ENCODE measurements around the gene ITCH.
"Not testable (repeated sequence)": the region's sequence is repeated elsewhere in the genome, so short reads cannot be mapped to it uniquely, and the experiment has no call there.

The ITCH gene

DNA sequence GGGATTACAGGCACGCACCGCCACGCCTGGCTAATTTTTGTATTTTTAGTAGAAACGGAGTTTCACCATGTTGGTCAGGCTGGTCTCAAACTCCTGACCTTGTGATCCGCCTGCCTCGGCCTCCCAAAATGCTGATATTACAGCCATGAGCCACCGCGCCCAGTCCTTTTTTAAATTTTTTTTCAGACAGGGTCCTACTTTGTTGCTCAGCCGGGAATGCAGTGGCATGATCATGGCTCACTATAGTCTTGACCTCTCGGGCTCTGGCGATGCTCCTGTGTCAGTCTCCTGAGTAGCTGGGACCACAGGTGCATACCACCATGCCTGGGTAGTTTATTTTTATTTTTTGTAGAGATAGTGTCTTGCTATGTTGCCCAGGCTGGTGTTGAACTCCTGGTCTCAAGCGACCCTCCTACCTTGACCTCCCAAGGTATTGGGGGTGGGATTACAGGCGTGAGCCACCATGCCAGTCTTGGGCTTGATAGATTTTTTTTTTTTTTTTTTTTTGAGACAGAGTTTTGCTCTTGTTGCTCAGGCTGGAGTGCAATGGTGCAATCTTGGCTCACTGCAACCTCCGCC lies 19.9 kb downstream of the ITCH start:
- not testable (repeated sequence) for DNase-seq

DNA sequence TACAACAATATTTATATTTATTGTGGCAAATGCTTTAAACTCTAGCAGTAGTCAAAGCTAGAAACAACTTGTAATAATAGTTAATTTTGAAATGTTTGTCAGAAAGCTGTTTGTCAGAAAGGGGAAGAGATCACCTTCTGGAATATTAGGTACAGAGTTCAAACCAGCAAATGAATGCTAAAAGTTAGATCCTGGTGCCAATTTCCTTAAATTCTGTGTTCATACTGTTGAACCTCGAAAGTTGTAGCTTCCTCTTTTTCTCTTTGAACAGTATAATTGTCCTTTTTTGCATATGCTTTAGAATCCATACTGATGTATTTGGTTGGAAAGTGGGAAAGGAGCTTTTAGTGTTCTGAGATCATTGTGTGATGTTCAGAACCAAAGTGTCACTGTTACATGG lies 22.4 kb downstream of the ITCH start:
- DNase-seq = no peak

DNA sequence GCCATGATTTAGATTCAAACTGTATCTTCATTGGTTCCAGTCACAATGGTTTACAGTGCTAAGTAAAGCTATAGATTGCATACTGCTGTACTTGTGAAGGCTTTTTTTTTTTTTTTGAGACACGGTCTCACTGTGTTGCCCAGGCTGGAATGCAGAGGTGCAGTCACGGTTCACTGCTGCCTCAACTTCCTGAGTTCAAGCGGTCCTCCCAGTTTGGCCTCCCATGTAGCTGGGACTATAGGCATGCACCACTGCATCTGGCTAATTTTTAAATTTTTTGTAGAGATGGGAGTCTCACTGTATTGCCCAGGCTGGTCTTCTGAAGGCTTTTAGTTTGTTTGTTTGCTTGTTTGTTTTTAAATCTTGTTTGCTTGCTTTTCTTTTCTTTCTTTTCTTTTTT lies 24.9 kb downstream of the ITCH start:
- DNase-seq = no peak

DNA sequence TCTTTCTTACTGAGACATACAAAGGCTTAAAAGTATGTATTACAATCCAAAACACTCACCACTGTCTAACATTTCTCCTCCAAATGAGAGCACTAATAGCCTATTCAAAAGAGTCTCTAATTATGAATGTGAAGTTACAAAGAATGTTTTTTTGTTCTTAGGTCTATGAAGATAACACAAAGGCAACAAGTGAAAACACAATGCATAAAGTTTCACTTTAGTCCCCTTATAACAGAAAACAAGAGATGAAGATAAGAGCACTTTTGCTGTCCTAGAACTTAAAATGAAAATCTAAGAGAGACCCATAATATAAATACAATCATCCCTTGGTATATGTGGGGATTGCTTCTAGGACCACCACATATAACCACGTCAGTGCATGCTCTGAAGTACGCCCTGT lies 25.6 kb downstream of the ITCH start:
- DNase-seq = no peak

DNA sequence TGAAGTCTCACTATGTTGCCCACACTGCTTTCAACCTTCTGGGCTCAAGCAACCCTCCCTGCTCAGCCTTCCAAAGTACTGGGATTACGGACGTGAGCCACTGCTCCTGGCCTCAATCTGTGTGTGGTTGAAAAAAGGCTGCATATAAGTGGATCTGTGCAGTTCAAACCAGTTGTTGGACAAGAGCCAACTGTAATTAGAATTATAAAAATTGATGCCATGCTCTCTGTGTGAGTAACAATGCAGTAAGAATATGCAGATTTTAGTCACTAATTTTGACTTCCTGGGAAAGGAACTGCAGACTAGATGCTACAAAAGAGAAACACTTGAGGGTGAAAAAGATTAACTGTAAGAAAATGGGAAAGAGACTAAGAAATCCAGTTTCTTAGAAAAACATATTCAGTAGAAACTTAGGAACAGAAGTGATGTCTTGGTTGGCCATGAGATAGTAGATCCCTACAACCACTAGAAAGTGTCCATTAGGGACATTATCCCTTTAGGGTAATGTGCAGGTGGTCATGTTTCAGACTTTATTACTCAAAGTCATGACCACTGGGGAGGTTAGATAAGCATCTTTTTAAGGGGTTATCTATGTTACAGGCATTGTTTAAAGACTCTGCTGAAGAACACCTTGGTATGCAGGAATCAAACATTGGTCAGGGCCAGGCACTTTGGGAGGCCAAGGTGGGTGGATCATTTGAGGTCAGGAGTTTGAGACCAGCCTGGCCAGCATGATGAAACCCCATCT lies 26.3 kb downstream of the ITCH start:
- DNase-seq = no peak

DNA sequence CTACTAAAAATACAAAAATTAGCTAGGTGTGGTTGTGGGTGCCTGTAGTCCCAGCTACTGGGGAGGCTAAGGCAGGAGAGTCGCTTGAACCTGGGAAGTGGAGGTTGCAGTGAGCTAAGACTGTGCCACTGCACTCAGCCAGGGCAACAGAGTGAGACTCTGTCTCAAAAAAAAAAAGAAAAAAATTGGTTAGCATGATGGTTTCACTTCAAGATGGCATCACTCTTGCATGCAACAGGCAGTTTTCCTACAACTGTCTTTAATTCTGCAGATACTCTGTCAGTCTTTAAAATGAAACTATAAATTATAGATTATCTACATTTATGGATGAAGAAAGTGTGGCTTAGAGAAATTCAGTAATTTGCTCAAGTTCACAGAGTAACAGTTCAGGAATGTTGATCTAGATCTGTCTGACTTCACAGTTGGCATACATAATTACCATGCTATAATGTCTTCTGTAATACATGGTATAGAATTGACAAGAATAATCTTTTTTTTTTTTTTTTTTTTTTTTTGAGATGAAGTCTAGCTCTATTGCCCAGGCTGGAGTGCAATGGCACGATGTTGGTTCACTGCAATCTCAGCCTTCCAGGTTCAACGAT lies 27.0 kb downstream of the ITCH start:
- DNase-seq = no peak

DNA sequence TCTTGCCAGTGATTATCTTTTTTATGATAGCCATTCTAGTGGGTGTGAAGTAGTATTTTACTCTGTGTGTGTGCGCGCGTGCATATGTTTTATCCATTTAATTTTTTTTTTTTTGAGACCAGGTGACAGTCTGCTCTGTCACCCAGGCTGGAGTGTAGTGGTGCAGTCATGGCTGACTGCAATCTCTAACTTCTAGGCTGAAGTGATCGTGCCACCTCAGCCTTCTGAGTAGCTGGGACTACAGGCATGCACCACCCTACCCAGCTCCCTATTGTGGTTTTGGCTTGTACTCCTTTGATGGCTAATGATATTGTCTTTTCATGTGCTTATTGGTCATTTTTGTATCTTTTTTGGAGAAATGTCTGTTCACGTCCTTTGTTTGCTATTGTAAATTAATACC lies 33.3 kb downstream of the ITCH start:
- no peak for DNase-seq

DNA sequence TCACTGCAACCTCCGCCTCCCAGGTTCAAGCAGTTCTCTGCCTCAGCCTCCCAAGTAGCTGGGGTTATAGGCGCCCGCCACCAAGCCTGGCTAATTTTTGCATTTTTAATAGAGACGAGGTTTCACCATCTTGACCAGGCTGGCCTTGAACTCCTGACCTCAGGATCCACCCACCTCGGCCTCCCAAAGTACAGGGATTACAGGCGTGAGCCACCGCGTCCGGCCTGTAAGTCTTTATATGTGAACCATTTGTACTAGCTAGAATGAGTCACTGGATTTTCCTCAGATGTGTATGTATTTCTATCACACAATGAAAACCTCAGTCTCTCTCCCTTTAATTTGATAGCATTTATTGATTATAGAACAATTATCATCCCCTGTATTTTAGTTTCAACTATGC lies 34.0 kb downstream of the ITCH start:
- no peak for DNase-seq

DNA sequence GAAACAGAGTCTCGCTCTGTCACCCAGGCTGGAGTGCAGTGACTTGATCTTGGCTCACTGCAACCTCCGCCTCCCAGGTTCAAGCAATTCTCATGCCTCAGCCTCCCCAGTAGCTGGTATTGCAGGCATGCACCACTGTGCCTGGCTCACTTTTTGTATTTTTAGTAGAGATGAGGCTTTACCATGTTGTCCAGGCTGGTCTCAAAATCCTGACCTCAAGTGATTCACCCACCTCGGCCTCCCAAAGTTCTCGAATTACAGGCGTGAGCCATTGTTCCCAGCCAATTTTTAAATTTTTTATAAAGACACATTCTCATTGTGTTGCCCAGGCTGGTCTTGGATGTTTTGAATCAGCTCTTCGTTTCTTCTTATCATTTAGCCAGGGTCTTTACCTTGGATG lies 37.7 kb downstream of the ITCH start:
- not testable (repeated sequence) for DNase-seq

DNA sequence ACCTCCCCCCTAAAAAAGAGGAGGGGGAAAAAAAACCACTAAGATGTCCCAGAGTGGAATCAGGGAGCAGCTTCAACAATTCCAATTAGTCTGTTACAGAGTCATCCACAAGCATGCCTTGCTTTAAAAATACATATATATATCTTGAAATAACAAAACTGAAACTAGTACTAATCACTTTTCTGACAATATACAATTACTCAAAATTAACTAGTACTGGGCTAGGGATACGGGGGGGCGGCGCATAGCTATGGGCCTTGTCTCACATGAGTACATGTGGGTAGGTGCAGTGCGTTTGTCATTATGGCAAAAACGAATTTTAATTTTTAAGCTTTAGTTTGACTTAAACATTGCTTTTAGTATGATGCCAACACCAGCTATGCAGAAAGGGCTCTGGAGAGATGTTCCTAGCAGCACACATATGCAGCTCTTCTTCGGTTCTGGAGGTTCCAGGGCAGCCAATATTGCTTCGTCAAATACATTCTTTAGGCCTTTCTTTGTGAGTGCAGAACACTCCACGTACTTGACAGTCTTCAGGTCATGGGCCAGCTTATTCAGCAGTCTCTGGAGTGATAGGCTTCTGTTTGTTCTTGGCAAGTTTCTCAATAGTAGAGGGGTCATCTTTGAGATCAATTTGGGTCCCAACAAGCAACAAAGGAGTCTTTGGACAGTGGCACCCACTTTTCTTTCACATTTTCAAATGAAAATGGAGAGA lies 38.8 kb downstream of the ITCH start:
- no peak for DNase-seq

DNA sequence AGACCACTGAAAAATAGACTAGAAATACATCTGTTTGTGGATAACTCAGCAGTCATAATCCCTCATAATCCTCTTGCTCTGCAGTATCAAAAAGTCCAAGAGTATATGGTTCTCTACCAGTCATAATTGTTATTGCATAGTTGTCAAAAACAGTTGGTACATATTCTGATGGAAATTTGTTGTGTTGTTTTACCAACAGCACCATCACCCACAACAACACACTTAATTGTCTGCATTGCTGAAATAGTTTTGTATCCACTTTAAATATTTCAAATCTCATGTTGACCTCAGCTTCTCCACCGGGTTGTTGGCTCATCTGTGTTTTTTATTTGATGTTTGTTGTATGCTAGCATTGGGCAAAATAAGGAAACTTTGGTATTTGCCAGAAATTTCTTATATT lies 39.4 kb downstream of the ITCH start:
- DNase-seq = no peak

DNA sequence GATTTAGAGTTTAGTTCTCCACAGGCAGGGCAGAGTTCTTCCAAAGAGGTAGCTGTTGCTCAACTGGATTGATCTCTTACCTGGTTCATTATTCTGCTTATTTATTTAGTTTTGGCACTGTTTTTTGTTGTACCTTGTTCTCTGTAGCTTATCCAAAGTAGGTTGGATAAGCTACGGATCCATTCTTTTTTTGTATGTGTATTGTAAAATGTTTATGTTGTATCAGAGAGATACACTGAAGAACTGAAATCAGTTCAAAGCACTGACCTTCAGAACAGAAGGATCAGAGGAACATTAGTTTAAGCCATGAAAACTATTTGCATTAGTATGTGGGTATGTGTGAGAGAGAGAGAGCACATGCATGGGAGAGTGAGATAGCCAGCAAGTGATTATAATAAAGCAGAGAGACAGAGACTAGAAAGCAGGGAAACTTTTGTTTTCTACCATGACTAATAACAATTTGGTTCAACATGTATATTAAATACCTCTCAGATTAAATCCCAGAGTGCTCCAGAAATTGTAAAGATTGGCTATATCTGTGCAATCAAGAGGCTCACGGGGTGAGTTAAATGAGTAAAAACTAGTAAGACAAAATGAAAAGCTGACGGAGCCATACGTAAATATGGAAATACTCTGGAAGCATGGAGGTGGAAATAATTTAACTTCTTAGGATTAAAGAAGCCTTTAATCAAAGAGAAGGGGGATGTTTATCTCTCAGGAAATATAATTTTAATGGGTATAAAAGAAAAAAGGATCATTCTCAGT lies 40.2 kb downstream of the ITCH start:
- DNase-seq = no peak

DNA sequence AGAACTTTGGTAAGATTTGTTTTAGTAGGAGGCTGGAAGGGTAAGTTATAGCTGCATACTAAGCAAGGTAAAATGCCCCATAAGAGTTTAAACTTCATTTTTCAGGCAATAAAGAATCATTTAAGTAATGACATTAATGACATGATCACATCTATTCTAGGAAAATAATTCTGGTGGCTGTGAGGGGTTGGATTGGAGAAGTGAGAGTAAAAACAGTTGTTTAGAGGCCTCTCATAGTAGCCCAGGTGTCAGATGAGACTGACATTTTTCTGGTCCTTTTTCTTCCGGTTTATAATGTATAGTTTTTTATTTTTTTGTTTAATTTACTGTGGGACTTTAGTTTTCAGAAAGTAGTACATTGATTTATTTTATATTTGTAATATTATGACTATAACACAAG lies 40.8 kb downstream of the ITCH start:
- DNase-seq = no peak

DNA sequence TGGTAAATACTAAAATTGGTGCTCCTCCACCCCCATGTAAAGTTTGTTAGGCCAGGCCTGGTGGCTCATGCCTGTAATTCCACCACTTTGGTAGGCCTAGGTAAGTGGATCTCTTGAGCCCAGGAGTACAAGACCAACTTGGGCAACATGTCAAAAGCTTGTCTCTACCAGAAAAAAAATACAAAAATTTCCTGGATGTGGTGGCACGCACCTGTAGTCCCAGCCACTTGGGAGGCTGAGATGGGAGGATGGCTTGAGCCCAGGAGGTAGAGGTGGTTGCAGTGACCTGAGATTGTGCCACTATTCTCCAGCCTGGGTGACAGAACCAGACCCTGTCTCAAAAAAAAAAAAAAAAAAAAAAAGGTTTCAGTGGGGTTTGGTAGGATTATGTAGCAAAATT lies 41.7 kb downstream of the ITCH start:
- DNase-seq = no peak

DNA sequence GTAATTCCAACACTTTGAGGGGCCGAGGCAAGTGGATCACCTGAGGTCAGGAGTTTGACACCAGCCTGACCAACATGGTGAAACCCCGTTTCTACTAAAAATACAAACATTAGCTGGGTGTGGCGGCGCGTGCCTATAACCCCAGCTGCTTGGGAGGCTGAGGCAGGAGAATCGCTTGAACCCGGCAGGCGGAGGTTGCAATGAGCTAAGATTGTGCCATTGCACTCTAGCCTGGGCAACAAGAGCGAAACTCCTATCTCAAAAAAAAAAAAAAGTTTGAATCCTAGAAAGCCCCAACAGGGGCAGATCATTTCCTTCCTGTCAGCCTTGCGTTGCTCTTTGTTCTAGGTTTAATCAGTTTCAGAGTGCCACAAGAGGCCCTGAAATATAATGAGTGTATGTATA lies 42.2 kb downstream of the ITCH start:
- DNase-seq = peak; percentile 62

DNA sequence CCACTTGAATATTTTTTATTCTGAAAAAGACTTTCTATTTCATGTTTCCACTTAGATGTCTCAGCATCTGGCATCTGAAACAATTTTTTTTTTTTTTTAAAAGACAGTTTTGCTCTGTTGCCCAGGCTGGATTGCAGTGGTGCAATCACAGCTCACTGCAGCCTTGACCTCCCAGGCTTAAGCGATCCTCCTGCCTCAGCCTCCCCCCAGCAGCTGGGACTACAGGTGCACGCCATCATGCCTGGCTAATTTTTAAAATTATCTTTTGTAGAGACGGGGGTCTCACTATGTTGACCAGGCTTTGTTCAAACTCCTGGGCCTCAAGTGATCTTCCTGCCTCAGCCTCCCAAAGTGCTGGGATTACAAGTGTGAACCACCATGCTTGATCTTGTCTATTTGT lies 42.9 kb downstream of the ITCH start:
- DNase-seq = not testable (repeated sequence)

DNA sequence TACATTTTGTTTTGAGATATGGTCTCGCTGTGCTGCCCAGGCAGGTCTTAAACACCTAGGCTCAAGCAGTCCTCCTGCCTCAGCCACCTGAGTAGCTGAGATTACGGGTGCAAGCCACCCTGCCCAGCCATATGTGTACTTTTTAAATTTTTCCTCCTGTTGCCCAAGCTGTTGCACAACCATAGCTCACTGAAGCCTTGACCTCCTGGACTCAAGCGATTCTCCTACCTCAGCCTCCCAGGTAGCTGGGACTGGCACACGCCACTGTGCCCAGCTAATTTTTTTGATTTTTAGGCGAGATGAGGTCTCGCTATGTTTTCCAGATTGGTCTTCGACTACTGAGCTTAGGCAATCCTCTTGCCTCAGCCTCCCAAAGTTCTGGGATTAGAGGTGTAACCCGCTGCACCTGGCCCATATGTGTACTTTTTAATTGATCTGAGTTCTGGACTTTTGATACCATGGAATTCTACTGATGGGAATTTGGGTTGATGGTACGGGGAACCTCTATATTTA lies 44.9 kb downstream of the ITCH start:
- no peak for DNase-seq

DNA sequence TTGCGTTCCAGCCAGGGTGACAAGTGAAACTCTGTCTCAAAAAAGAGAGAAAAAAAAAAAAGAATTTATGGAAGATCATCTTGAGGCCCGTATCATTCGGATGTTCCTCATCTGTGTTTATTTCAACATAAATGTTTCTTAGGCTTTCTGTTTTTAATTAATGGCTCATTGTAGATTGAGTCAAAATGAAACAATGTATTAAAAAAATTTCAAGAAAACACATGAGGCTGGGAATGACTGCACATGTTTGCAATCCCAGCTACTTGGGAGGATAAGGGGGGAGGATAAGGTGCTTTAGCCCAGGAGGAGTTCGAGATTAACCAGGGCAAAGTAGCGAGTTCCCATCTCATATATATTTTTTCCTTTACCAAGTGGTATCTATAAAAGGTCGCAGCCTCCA lies 47.3 kb downstream of the ITCH start:
- no peak for DNase-seq

DNA sequence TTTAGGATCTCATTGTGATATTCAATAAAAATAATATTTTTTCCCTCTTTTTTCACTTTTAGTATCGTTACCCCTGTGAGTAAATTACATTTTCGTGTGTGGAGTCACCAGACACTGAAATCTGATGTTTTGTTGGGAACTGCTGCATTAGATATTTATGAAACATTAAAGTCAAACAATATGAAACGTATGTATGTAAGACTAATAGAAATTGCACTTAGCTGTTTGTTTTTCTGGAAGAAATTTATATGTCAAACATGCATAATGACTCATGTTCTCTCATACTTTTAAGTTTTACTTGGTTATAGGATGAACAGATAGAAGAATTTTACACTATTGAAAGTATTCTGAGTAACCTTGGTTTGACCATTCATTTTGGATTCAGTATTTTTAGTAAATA lies 49.4 kb downstream of the ITCH start:
- DNase-seq = no peak

DNA sequence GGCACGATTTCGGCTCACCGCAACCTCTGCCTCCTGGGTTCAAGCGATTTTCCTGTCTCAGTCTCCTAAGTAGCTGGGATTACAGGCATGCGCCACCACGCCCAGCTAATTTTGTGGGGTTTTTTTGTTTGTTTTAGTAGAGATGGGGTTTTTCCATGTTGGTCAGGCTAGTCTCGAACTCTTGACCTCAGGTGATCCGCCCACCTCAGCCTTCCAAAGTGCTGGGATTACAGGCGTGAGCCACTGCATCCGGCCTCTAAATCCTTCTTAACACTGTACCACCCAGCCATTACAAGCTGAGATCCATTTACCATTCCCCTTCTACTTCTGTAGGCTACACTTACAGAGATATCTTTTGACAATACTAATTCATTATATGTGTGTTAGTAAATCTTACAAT lies 51.5 kb downstream of the ITCH start:
- DNase-seq = not testable (repeated sequence)

DNA sequence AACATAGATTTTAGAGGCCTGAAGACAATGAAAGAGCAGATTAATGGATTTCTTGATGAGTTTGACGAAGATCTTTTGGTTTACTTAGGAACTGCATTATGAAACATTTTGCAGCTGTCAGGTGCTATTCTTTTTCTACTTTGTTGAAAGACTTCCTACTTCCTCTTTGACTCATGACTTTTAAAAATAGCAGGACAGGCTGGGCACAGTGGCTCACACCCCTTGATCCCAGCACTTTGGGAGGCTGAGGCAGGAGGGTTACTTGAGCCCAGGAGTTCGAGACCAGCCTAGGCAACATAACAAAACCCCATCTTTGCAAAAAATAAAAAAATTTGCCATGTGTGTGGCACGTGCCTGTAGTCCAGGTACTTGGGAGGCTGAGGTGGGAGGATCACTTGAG lies 52.0 kb downstream of the ITCH start:
- DNase-seq = no peak

DNA sequence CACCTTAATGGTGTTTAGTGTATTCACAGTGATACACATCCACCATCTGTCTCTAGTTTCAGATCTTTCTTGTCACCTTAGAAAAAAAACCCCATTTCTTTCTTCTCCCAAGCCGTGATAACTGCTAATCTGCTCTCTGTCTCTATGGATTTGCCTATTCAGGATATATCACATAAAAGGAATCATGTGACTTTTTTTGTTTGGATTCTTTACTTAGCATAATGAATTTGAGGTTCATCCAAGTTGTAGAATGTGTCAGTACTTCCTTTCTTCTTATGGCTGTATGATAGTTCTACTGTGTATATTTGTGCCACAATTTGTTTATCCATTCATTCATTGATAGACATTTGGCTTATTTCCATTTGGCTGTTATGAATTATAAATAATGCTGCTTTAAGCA lies 57.1 kb downstream of the ITCH start:
- no peak for DNase-seq

DNA sequence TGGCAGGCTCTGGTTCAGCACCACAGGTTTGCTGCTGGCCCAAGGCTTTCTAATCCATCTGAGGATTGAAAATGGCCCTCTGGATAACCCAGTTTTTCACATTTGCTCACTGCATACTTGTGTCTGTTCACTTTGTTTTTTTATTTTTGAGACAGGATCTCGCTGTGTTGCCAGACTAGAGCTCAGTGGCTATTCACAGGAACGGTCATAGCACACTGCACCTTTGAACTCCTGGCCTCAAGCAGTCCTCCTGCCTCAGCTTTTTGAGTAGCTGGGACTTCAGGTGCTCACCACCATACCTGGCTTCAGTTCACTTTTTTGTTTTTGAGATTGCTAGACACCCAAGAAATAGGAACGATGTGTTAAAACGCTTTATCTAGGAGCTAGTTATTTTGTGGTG lies 57.9 kb downstream of the ITCH start:
- DNase-seq = no peak

Data from CD4-positive, alpha-beta T cell treated with Interleukin-21 for 1 hour (primary cell).